Esophagus squamous epithelium (tissue), 4 donors: ENCODE data around the gene NSRP1.

ENCODE experiments used
- POLR2A ChIP-seq, 4 donors: fragments of 450-650 bp; IDR thresholded peaks; one replicate each; pipeline ENCODE4 v1.6.1; 2017; ENCODE audit warnings: antibody characterized with exemption in 4 of 4, mild to moderate bottlenecking in 4 of 4, moderate library complexity in 3 of 4
- TF ChIP-seq, protein P1 (sequence below), 6 experiments: fragments of 450-650 bp in 4 of 6; fragments of 200-600 bp in 2 of 6; sonication (generic) in 2 of 6; IDR thresholded peaks; one replicate each; pipeline ENCODE4 v1.5.1; 2016 to 2019; ENCODE audit warnings: antibody characterized with exemption in 6 of 6, mild to moderate bottlenecking in 4 of 6, moderate library complexity in 4 of 6

DNA sequence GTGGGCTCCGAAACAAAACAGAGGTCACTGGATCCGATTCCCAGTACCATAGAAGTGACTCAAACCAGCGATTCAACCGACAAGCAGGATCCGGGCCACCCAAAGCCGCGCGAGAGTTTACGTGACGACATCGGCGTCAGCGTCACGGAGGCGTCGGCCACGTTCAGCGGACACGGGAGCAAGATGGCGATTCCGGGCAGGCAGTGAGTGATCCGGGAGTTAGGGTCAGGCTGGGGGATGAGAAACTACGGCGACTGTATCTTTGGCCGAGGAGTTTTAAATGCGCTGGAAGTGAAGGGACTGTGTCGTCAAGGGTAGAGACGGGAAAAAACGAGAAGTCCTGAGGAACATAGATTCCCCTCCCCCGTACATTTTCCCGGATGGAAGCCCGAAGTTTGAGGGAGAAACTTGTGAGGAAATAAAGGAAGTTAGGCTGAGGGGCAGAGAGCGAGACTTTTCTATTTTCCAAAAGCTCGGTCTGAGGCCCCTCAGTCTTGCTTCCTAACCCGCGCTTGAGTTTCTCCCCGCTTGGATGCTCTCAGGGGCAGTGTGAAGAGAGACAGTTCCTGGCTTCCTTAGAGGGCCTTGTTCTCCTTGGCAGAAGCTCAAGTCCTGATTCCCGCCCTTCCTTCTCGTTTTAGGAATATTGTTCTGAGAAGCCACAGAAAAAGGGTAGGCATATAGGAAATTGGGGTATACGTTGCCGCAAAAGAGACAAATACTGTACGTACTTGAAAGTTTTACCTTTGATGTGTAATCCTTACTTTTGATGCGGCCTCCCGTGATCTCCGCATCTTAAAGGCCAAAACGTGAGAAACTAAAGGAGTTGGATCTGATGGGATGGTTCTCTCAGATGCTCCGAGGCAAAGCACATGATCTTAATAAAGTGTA lies at the start of gene NSRP1:
- TF ChIP-seq POLR2A (IDR thresholded peaks at IDR 0.05) = peak in 3 of 4 donors; percentile 72 to 95 (median 93)
- TF ChIP-seq, protein P1, sequence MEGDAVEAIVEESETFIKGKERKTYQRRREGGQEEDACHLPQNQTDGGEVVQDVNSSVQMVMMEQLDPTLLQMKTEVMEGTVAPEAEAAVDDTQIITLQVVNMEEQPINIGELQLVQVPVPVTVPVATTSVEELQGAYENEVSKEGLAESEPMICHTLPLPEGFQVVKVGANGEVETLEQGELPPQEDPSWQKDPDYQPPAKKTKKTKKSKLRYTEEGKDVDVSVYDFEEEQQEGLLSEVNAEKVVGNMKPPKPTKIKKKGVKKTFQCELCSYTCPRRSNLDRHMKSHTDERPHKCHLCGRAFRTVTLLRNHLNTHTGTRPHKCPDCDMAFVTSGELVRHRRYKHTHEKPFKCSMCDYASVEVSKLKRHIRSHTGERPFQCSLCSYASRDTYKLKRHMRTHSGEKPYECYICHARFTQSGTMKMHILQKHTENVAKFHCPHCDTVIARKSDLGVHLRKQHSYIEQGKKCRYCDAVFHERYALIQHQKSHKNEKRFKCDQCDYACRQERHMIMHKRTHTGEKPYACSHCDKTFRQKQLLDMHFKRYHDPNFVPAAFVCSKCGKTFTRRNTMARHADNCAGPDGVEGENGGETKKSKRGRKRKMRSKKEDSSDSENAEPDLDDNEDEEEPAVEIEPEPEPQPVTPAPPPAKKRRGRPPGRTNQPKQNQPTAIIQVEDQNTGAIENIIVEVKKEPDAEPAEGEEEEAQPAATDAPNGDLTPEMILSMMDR (IDR thresholded peaks at IDR 0.05) = peak in 1 of 6 experiments; percentile 6
